ENCODE results near the gene CA6.
"Not testable (repeated sequence)": the region's sequence is repeated elsewhere in the genome, so short reads cannot be mapped to it uniquely, and the experiment has no call there.

The CA6 gene

GRCh38 chr1:8945568-8945967 is at the start of gene CA6:
CA6 (plus strand) TSS chr1:8945868; CDS start chr1:8945887, 19 bp downstream.
- DNase-seq = no peak

- not testable (repeated sequence) for DNase-seq
These were observed 48.9 kb upstream of the CA6 start for GRCh38 chr1:8896775-8897174.

- not testable (repeated sequence) for DNase-seq
These were observed 48.2 kb upstream of the CA6 start for GRCh38 chr1:8897505-8897904.

GRCh38 chr1:8898418-8898817 is 47.2 kb upstream of the CA6 start:
- not testable (repeated sequence) for DNase-seq

- no peak for DNase-seq
These were observed 46.6 kb upstream of the CA6 start for GRCh38 chr1:8899046-8899445.

GRCh38 chr1:8900684-8901083 is 45.0 kb upstream of the CA6 start:
- not testable (repeated sequence) for DNase-seq

- DNase-seq = no peak
These were observed 42.9 kb upstream of the CA6 start for GRCh38 chr1:8902765-8903164.

- no peak for DNase-seq
These were observed 42.3 kb upstream of the CA6 start for GRCh38 chr1:8903410-8903809.

- no peak for DNase-seq
These were observed 41.6 kb upstream of the CA6 start for GRCh38 chr1:8903908-8904650.

- no peak for DNase-seq
These were observed 40.0 kb upstream of the CA6 start for GRCh38 chr1:8905582-8906191.

- DNase-seq = no peak
These were observed 37.1 kb upstream of the CA6 start for GRCh38 chr1:8908388-8909151.

GRCh38 chr1:8910331-8910730 is 35.3 kb upstream of the CA6 start:
- DNase-seq = no peak

- no peak for DNase-seq
These were observed 34.8 kb upstream of the CA6 start for GRCh38 chr1:8910914-8911313.

- DNase-seq = no peak
These were observed 34.0 kb upstream of the CA6 start for GRCh38 chr1:8911416-8912309.

GRCh38 chr1:8913457-8913856 is 32.2 kb upstream of the CA6 start:
- DNase-seq = no peak

GRCh38 chr1:8914466-8914865 is 31.2 kb upstream of the CA6 start:
- no peak for DNase-seq

GRCh38 chr1:8915446-8915845 is 30.2 kb upstream of the CA6 start:
- DNase-seq = no peak

GRCh38 chr1:8917536-8917935 is 28.1 kb upstream of the CA6 start:
- not testable (repeated sequence) for DNase-seq

- DNase-seq = no peak
These were observed 22.7 kb upstream of the CA6 start for GRCh38 chr1:8922962-8923361.

- DNase-seq = no peak
These were observed 20.3 kb upstream of the CA6 start for GRCh38 chr1:8925406-8925805.

GRCh38 chr1:8925960-8926359 is 19.7 kb upstream of the CA6 start:
- no peak for DNase-seq
